GM23338 (cell line): Measurements from ENCODE around the gene CRB2. TPM values are rescaled to one million over a fixed set of nuclear protein-coding genes. Genes with fewer than 3 reads are reported as not detected.

ENCODE experiments used
- ATAC-seq: fragments of 200-7000 bp; cut with Tn5 transposase; 3 replicates; pipeline ENCODE4 v1.9.1; 2020
- DNase-seq: peaks from one replicate; pipeline ENCODE4 v3.0.0-alpha.2; 2015; ENCODE audit warnings: low spot score
- H2AFZ ChIP-seq: fragments of 200-600 bp; sonication (generic); 2 replicates; pipeline ENCODE4 v1.8.0; 2016; ENCODE audit warnings: antibody characterized with exemption, mild to moderate bottlenecking, moderate library complexity
- H3F3A ChIP-seq: fragments of 200-600 bp; sonication (generic); replicated peaks from 2 replicates; pipeline ENCODE4 v1.8.0; 2017; ENCODE audit warnings: antibody characterized with exemption, mixed run types, low read depth
- H3K27ac ChIP-seq: fragments of 200-600 bp; sonication (generic); 2 replicates; pipeline ENCODE4 v1.6.1; 2016; ENCODE audit warnings: low read depth
- H3K27me3 ChIP-seq: fragments of 200-600 bp; sonication (generic); 2 replicates; pipeline ENCODE4 v1.8.0; 2016; ENCODE audit warnings: mild to moderate bottlenecking, mixed run types, moderate library complexity; ENCODE audit not compliant: insufficient read depth
- H3K36me3 ChIP-seq: fragments of 200-600 bp; sonication (generic); 2 replicates; pipeline ENCODE4 v1.8.0; 2016; ENCODE audit warnings: mild to moderate bottlenecking; ENCODE audit not compliant: insufficient read depth
- H3K4me1 ChIP-seq: fragments of 200-600 bp; sonication (generic); 2 replicates; pipeline ENCODE4 v1.8.0; 2016; ENCODE audit warnings: mild to moderate bottlenecking, moderate library complexity; ENCODE audit not compliant: insufficient read depth
- H3K4me2 ChIP-seq: fragments of 200-600 bp; sonication (generic); 2 replicates; pipeline ENCODE4 v1.7.1; 2017; ENCODE audit warnings: mixed run types
- H3K4me3 ChIP-seq: fragments of 200-600 bp; sonication (generic); 2 replicates; pipeline ENCODE4 v1.6.1; 2016; ENCODE audit warnings: mixed run types
- H3K79me2 ChIP-seq: fragments of 200-600 bp; sonication (generic); replicated peaks from 2 replicates; pipeline ENCODE4 v1.8.0; 2017; ENCODE audit warnings: mild to moderate bottlenecking; ENCODE audit not compliant: insufficient read depth
- H3K9me2 ChIP-seq: fragments of 200-600 bp; sonication (generic); 2 replicates; pipeline ENCODE4 v1.8.0; 2017; ENCODE audit not compliant: insufficient read depth
- H4K20me1 ChIP-seq: fragments of 200-600 bp; sonication (generic); replicated peaks from 2 replicates; pipeline ENCODE4 v1.8.0; 2017; ENCODE audit warnings: mild to moderate bottlenecking; ENCODE audit not compliant: insufficient read depth
- H3K27ac Mint-ChIP-seq: 2 replicates; pipeline ENCODE4 v1.8.0; 2020; ENCODE audit warnings: inconsistent platforms, mild to moderate bottlenecking, moderate library complexity, mixed read lengths
- H3K27me3 Mint-ChIP-seq: 3 replicates; pipeline ENCODE4 v1.8.0; 2022; ENCODE audit warnings: low read depth, mild to moderate bottlenecking, moderate library complexity, mixed read lengths, inconsistent platforms; ENCODE audit not compliant: insufficient read depth, poor library complexity
- H3K36me3 Mint-ChIP-seq: 3 replicates; pipeline ENCODE4 v1.8.0; 2021; ENCODE audit warnings: low read depth, mild to moderate bottlenecking, inconsistent platforms, moderate library complexity, mixed read lengths
- H3K4me1 Mint-ChIP-seq: 3 replicates; pipeline ENCODE4 v1.8.0; 2020; ENCODE audit warnings: mild to moderate bottlenecking, inconsistent platforms, mixed read lengths
- H3K4me3 Mint-ChIP-seq: 3 replicates; pipeline ENCODE4 v1.8.0; 2021; ENCODE audit warnings: moderate library complexity, mild to moderate bottlenecking, inconsistent platforms, mixed read lengths
- H3K9me3 Mint-ChIP-seq: 3 replicates; pipeline ENCODE4 v1.8.0; 2020; ENCODE audit warnings: moderate library complexity, mild to moderate bottlenecking, inconsistent platforms, mixed read lengths
- ETS1 ChIP-seq: IDR thresholded peaks from 2 replicates; pipeline ENCODE4 v1.6.1; 2016; ENCODE audit warnings: antibody characterized with exemption
- STAT1 ChIP-seq: IDR thresholded peaks from one replicate; pipeline ENCODE4 v1.6.1; 2016; ENCODE audit warnings: antibody characterized with exemption; ENCODE audit not compliant: unreplicated experiment
- ZNF462 ChIP-seq: fragments of 250-450 bp; sonication (Bioruptor Pico); IDR thresholded peaks from 2 replicates; pipeline ENCODE4 v1.5.0; 2020; ENCODE audit warnings: mild to moderate bottlenecking, moderate library complexity
- polyA plus RNA-seq: library from polyadenylated mRNA; unstranded; fragments of >200 nt; fragmentation: Nextera tagmentation; extraction: Ambion mirVana; gene quantifications from 2 replicates; pipeline ENCODE4 v1.2.1, GENCODE V29; 2016
- total RNA-seq: library from RNA; depleted of rRNA; stranded (reverse); fragments of >200 nt; shearing (Covaris generic); gene quantifications from 2 replicates; pipeline ENCODE4 v1.2.3, GENCODE V29; 2014

The CRB2 gene
- total and polyA plus RNA-seq, 2 experiments from 2014 or later = 0.34 to 10.2 TPM

GRCh38 chr9:123418052-123418430 is 62.0 kb downstream of the CRB2 start:
- Mint-ChIP-seq H3K27ac (no peak overlapping the region), H3K4me3 (no peak overlapping the region), H3K27me3 (peaks cover 11% of the 10 kb centered on the region), H3K36me3 (no peaks in the 10 kb centered on the region), H3K9me3 (no peaks in the 10 kb centered on the region), H3K4me1 (peaks cover 47% of the 10 kb centered on the region)
- Histone ChIP-seq H3F3A (peaks cover 3% of the 10 kb centered on the region; the same call in 1 of the 2 replicates), H2AFZ (no peak overlapping the region), H3K36me3 (no peaks in the 10 kb centered on the region), H3K27ac (no peak overlapping the region), H3K27me3 (no peaks in the 10 kb centered on the region), H3K4me3 (no peak overlapping the region), H3K79me2 (no peaks in the 10 kb centered on the region), H4K20me1 (no peaks in the 10 kb centered on the region), H3K4me2 (no peak overlapping the region), H3K4me1 (peaks cover 32% of the 10 kb centered on the region), H3K9me2 (no peaks in the 10 kb centered on the region)
- no peak for ATAC-seq
- no peak for DNase-seq
- no peak for TF ChIP-seq STAT1
- no peak for TF ChIP-seq ETS1

GRCh38 chr9:123418506-123418905 is 62.5 kb downstream of the CRB2 start:
- no peaks in the 10 kb centered on the region for H3K36me3 Mint-ChIP-seq
- H3K9me2 ChIP-seq = no peaks in the 10 kb centered on the region
- no peaks in the 10 kb centered on the region for H3K9me3 Mint-ChIP-seq
- no peaks in the 10 kb centered on the region for H4K20me1 ChIP-seq
- peaks cover 52% of the 10 kb centered on the region for H3K4me1 Mint-ChIP-seq
- no peak overlapping the region for H3K27ac Mint-ChIP-seq
- no peak overlapping the region for H3K4me2 ChIP-seq
- ATAC-seq (no peak), DNase-seq (no peak)
- peaks cover 3% of the 10 kb centered on the region; the same call in 1 of the 2 replicates for H3F3A ChIP-seq
- TF ChIP-seq ZNF462 (CRISPR knock-in tag) (no peak), ETS1 (no peak)
- no peak overlapping the region for H3K4me3 ChIP-seq
- H3K27me3 ChIP-seq = no peaks in the 10 kb centered on the region
- peaks cover 37% of the 10 kb centered on the region for H3K4me1 ChIP-seq
- H3K36me3 ChIP-seq = no peaks in the 10 kb centered on the region
- H3K79me2 ChIP-seq = no peaks in the 10 kb centered on the region
- no peak overlapping the region for H3K4me3 Mint-ChIP-seq
- H3K27me3 Mint-ChIP-seq = peaks cover 11% of the 10 kb centered on the region
- H2AFZ ChIP-seq = no peak overlapping the region
- no peak overlapping the region for H3K27ac ChIP-seq
